ENCODE measurements around the gene CCT6B.

Gene CCT6B

DNA sequence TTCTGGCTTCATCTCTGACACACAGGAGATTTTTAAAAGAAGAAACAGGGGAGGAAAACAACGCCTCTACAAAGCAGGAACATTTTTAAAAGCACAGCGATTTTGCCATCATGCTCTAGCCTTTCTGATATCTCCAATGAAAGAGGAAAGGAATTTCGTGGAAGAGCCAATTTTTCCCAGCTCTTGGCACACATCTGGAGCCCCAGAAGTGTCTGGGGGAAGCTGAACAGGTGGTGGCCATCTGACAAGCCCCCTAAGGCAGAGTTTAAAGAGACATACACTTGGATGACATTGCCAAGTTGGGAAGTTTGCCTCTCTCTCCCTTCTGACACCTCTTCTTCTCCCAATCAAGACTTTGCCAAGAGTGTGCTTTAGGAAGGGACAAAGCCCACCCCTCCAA is 82.1 kb downstream of the CCT6B start:
- Histone ChIP-seq H3K4me3 (no peak overlapping the region), H3K27ac (no peak overlapping the region), H3K36me3 (no peaks in the 10 kb centered on the region), H3K9me3 (peaks cover 0 to 8% (median 4%) of the 10 kb centered on the region in 3 donors), H3K27me3 (peaks cover 0 to 10% of the 10 kb centered on the region in 2 donors), H3K4me1 (no peaks in the 10 kb centered on the region)
- TF ChIP-seq, protein P1, sequence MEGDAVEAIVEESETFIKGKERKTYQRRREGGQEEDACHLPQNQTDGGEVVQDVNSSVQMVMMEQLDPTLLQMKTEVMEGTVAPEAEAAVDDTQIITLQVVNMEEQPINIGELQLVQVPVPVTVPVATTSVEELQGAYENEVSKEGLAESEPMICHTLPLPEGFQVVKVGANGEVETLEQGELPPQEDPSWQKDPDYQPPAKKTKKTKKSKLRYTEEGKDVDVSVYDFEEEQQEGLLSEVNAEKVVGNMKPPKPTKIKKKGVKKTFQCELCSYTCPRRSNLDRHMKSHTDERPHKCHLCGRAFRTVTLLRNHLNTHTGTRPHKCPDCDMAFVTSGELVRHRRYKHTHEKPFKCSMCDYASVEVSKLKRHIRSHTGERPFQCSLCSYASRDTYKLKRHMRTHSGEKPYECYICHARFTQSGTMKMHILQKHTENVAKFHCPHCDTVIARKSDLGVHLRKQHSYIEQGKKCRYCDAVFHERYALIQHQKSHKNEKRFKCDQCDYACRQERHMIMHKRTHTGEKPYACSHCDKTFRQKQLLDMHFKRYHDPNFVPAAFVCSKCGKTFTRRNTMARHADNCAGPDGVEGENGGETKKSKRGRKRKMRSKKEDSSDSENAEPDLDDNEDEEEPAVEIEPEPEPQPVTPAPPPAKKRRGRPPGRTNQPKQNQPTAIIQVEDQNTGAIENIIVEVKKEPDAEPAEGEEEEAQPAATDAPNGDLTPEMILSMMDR (IDR thresholded peaks at IDR 0.05): no peak
- intact Hi-C loops (cut with DNase I; ENCODE audit: low total_unique reads): no loop called here
- DNase-seq: no peak

Data from tibial artery (tissue), 4 donors.